MM.1S (cell line): Measurements from ENCODE around the gene SEC61B.
A peak's percentile ranks its signal among the peaks of the same experiment; 100 is the strongest.

Experiments used
- DNase-seq: peaks from one replicate; pipeline ENCODE4 v3.0.0-alpha.2; 2015
- H2AFZ ChIP-seq: fragments of 300-600 bp; sonication (generic); 2 replicates; pipeline ENCODE4 v1.6.0; 2016; ENCODE audit warnings: antibody characterized with exemption, low read length
- H3F3A ChIP-seq: fragments of 300-600 bp; sonication (generic); 2 replicates; pipeline ENCODE4 v1.6.1; 2016; ENCODE audit warnings: mild to moderate bottlenecking, antibody characterized with exemption, low read length, moderate library complexity, mixed read lengths; ENCODE audit not compliant: insufficient read depth
- H3K27ac ChIP-seq: fragments of 300-600 bp; sonication (generic); 2 replicates; pipeline ENCODE4 v1.5.1; 2016; ENCODE audit warnings: mild to moderate bottlenecking, low read length
- H3K27me3 ChIP-seq: fragments of 300-600 bp; sonication (generic); replicated peaks from 2 replicates; pipeline ENCODE4 v1.6.0; 2016; ENCODE audit warnings: low read length; ENCODE audit not compliant: insufficient read depth
- H3K36me3 ChIP-seq: fragments of 300-600 bp; sonication (generic); replicated peaks from 2 replicates; pipeline ENCODE4 v1.6.1; 2016; ENCODE audit warnings: mild to moderate bottlenecking, low read length, mixed read lengths; ENCODE audit not compliant: insufficient read depth
- H3K4me1 ChIP-seq: fragments of 300-600 bp; sonication (generic); 2 replicates; pipeline ENCODE4 v1.6.1; 2016; ENCODE audit warnings: low read length, mixed read lengths
- H3K4me2 ChIP-seq: fragments of 300-600 bp; sonication (generic); 2 replicates; pipeline ENCODE4 v1.6.0; 2016; ENCODE audit warnings: low read depth, low read length
- H3K4me3 ChIP-seq: fragments of 300-600 bp; sonication (generic); 2 replicates; pipeline ENCODE4 v1.5.1; 2016; ENCODE audit warnings: low read length, mixed read lengths
- H3K79me2 ChIP-seq: fragments of 300-600 bp; sonication (generic); 2 replicates; pipeline ENCODE4 v1.6.1; 2016; ENCODE audit warnings: mixed run types, low read length, mixed read lengths
- H3K9ac ChIP-seq: fragments of 300-600 bp; sonication (generic); 2 replicates; pipeline ENCODE4 v1.6.1; 2016; ENCODE audit warnings: low read length, mixed read lengths
- H3K9me2 ChIP-seq: fragments of 300-600 bp; sonication (generic); replicated peaks from 2 replicates; pipeline ENCODE4 v1.6.1; 2016; ENCODE audit warnings: mild to moderate bottlenecking, low read length, mixed read lengths; ENCODE audit not compliant: insufficient read depth
- H3K9me3 ChIP-seq: fragments of 300-600 bp; sonication (generic); replicated peaks from 2 replicates; pipeline ENCODE4 v1.6.1; 2016; ENCODE audit warnings: mild to moderate bottlenecking, low read length, mixed read lengths; ENCODE audit not compliant: insufficient read depth
- H4K20me1 ChIP-seq: fragments of 300-600 bp; sonication (generic); 2 replicates; pipeline ENCODE4 v1.6.1; 2016; ENCODE audit warnings: mild to moderate bottlenecking, low read length, moderate library complexity, mixed read lengths; ENCODE audit not compliant: insufficient read depth
- EZH2 ChIP-seq: fragments of 300-600 bp; sonication (generic); optimal IDR thresholded peaks from 2 replicates; pipeline ENCODE3; 2017; ENCODE audit warnings: low read depth, mild to moderate bottlenecking, antibody characterized with exemption, low read length, mixed read lengths
- EZH2phosphoT487 ChIP-seq: fragments of 300-600 bp; sonication (generic); IDR thresholded peaks from 2 replicates; pipeline ENCODE4 v1.6.1; 2018; ENCODE audit warnings: antibody characterized with exemption, low read length
- TF ChIP-seq, protein P1 (sequence below): fragments of 300-600 bp; sonication (generic); IDR thresholded peaks from 2 replicates; pipeline ENCODE4 v1.5.1; 2016; ENCODE audit warnings: antibody characterized with exemption, low read length, mixed read lengths

Gene SEC61B

DNA sequence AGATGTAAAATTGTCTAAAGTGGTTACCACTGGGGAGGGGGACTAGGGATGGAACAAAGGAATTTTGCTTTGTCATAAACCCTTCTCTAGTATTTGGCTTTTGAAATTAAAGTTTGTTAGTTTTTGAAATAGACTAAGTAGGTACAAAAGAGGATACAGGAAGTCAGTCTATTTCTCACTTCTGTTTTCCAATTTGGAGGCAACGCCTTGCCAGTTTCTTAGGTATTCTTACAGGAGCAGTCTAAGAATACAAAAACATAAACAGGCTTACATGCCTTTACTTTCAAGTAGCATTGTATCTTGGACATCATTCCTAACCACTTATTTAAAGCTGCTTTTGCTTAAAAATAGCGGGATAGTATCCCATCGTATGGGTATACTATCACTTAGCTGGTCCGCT lies 34.8 kb upstream of the SEC61B start:
- Histone ChIP-seq H3K27ac (peak overlapping the region; percentile 40; the same call in 1 of the 2 replicates), H3K9me3 (no peaks in the 10 kb centered on the region), H3F3A (peaks cover 7% of the 10 kb centered on the region; the same call in 1 of the 2 replicates), H3K4me3 (peak overlapping the region; percentile 35), H3K9ac (no peak overlapping the region), H3K27me3 (no peaks in the 10 kb centered on the region), H3K36me3 (no peaks in the 10 kb centered on the region), H2AFZ (peak overlapping the region; percentile 40; the same call in 1 of the 2 replicates), H3K4me2 (peak overlapping the region; percentile 79), H3K4me1 (peaks cover 20% of the 10 kb centered on the region), H3K9me2 (no peaks in the 10 kb centered on the region), H4K20me1 (no peaks in the 10 kb centered on the region), H3K79me2 (no peaks in the 10 kb centered on the region)
- DNase-seq: peak; percentile 26
- no peak for TF ChIP-seq EZH2
- TF ChIP-seq, protein P1, sequence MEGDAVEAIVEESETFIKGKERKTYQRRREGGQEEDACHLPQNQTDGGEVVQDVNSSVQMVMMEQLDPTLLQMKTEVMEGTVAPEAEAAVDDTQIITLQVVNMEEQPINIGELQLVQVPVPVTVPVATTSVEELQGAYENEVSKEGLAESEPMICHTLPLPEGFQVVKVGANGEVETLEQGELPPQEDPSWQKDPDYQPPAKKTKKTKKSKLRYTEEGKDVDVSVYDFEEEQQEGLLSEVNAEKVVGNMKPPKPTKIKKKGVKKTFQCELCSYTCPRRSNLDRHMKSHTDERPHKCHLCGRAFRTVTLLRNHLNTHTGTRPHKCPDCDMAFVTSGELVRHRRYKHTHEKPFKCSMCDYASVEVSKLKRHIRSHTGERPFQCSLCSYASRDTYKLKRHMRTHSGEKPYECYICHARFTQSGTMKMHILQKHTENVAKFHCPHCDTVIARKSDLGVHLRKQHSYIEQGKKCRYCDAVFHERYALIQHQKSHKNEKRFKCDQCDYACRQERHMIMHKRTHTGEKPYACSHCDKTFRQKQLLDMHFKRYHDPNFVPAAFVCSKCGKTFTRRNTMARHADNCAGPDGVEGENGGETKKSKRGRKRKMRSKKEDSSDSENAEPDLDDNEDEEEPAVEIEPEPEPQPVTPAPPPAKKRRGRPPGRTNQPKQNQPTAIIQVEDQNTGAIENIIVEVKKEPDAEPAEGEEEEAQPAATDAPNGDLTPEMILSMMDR: no peak
- no peak for TF ChIP-seq EZH2phosphoT487

DNA sequence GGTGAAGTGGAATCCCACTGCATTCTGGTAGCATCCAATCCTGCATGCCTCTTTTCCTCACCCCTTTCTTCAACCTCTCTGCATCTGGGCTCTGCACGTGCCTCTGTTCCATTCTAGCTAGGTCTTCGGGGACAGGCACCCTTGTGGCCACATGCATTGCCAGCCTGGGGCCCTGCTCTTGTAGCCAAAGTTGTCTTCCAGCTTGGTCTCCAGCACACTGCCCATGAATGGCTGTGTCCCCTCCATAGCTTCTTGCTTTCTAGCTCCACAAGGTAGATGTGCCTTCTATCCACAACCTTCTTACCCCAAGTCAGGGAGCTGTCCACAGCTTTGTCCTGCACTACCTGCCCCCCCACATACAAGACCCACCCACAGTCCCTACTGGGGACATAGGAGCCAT lies 32.9 kb upstream of the SEC61B start:
- DNase-seq: no peak
- Histone ChIP-seq H3K4me1 (peaks cover 20% of the 10 kb centered on the region), H4K20me1 (no peaks in the 10 kb centered on the region), H2AFZ (no peak overlapping the region), H3K79me2 (no peaks in the 10 kb centered on the region), H3K9me2 (no peaks in the 10 kb centered on the region), H3K4me2 (no peak overlapping the region), H3K27ac (no peak overlapping the region), H3F3A (peaks cover 7% of the 10 kb centered on the region; the same call in 1 of the 2 replicates), H3K27me3 (no peaks in the 10 kb centered on the region), H3K4me3 (no peak overlapping the region), H3K9me3 (no peaks in the 10 kb centered on the region), H3K36me3 (no peaks in the 10 kb centered on the region), H3K9ac (no peak overlapping the region)
- TF ChIP-seq, protein P1: no peak
- no peak for TF ChIP-seq EZH2
- TF ChIP-seq EZH2phosphoT487: no peak

DNA sequence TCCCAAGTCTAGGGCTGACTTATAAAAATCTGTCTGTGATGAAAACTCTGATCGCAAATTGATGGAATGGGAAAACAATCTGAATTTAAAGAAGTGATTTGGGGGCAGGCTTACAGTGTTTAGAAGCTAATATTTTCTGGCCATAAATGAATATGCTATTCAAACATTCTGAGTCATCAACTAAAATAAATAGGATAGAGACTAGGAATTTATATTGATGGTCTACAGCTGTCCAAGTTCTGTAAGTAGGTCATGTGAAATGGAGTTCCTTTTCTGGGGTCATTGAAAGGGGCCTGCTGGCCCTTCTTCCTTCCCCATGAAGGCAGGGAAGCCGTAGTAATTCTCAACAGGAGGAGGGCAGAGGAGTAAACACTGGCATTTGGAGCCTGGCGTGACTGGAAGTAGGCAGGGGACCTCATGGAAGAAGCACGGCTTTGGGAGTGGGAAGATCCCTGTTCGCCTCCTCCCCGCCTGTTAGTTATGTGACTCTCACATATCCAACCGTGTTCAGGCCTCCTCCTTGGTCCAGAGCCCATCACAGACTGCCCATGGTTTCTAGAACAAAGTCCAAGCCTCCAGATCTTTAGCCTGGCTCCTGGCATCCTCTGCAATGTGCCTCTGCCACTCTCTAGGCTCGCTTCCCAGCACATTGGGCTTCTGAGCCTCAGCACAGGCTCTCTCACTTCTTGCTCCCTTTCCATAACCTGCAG lies 32.0 kb upstream of the SEC61B start:
- peaks cover 20% of the 10 kb centered on the region for H3K4me1 ChIP-seq
- no peak overlapping the region for H3K4me3 ChIP-seq

More for the DNA sequence above, 32.0 kb upstream of the SEC61B start:
- no peak overlapping the region for H2AFZ ChIP-seq
- H4K20me1 ChIP-seq: no peaks in the 10 kb centered on the region
- H3K27ac ChIP-seq: no peak overlapping the region
- no peak overlapping the region for H3K4me2 ChIP-seq
- H3K9me2 ChIP-seq: no peaks in the 10 kb centered on the region
- H3K27me3 ChIP-seq: no peaks in the 10 kb centered on the region
- no peak for TF ChIP-seq EZH2
- TF ChIP-seq, protein P1: no peak
- no peak for DNase-seq
- no peak overlapping the region for H3K9ac ChIP-seq
- H3K36me3 ChIP-seq: no peaks in the 10 kb centered on the region
- peaks cover 7% of the 10 kb centered on the region; the same call in 1 of the 2 replicates for H3F3A ChIP-seq
- H3K79me2 ChIP-seq: no peaks in the 10 kb centered on the region
- no peaks in the 10 kb centered on the region for H3K9me3 ChIP-seq
